ENCODE measurements around the gene SOX12.

The SOX12 gene

GRCh38 chr20:305745-306144 is 19.6 kb upstream of the SOX12 start:
- DNase-seq = no peak
- no peaks in the 10 kb centered on the region for H4K20me1 ChIP-seq (ENCODE audit: insufficient read depth, low read length)
- H3F3A ChIP-seq (ENCODE audit: insufficient read depth, low read length) = peaks cover 2% of the 10 kb centered on the region; the same call in 1 of the 2 replicates
- no peak overlapping the region for H3K9ac ChIP-seq (ENCODE audit: low read length)
- no peak for TF ChIP-seq EZH2 (optimal IDR thresholded peaks at IDR 0.05; ENCODE audit: low read depth, low read length)
- TF ChIP-seq EZH2phosphoT487 (IDR thresholded peaks at IDR 0.05; ENCODE audit: low read length) = no peak
- TF ChIP-seq CTCF (IDR thresholded peaks at IDR 0.05; ENCODE audit: low read length) = no peak
- peaks cover 4% of the 10 kb centered on the region for H3K79me2 ChIP-seq (ENCODE audit: low read length)
- no peak overlapping the region for H3K27ac ChIP-seq (ENCODE audit: low read length)
- H3K36me3 ChIP-seq (replicated peaks; ENCODE audit: insufficient read depth, low read length) = no peaks in the 10 kb centered on the region
- no peak overlapping the region for H3K4me3 ChIP-seq (ENCODE audit: low read length)
- H3K4me2 ChIP-seq (ENCODE audit: low read depth, low read length) = no peak overlapping the region
- H2AFZ ChIP-seq (ENCODE audit: low read length) = no peak overlapping the region
- H3K9me2 ChIP-seq (replicated peaks; ENCODE audit: insufficient read depth, low read length) = no peaks in the 10 kb centered on the region
- H3K9me3 ChIP-seq (replicated peaks; ENCODE audit: insufficient read depth, low read length) = no peaks in the 10 kb centered on the region
- peaks cover 21% of the 10 kb centered on the region for H3K4me1 ChIP-seq (ENCODE audit: low read length)
- H3K27me3 ChIP-seq (replicated peaks; ENCODE audit: insufficient read depth, low read length) = no peaks in the 10 kb centered on the region

GRCh38 chr20:308427-309038 is 16.8 kb upstream of the SOX12 start:
- no peak for DNase-seq
- Histone ChIP-seq H3K9ac (ENCODE audit: low read length) (no peak overlapping the region), H3K9me3 (replicated peaks; ENCODE audit: insufficient read depth, low read length) (no peaks in the 10 kb centered on the region), H3K4me3 (ENCODE audit: low read length) (no peak overlapping the region), H3K36me3 (replicated peaks; ENCODE audit: insufficient read depth, low read length) (no peaks in the 10 kb centered on the region), H3F3A (ENCODE audit: insufficient read depth, low read length) (0 out of 2 replicates have a peak, but pooled peaks cover 5% of the 10 kb centered on the region), H3K4me2 (ENCODE audit: low read depth, low read length) (no peak overlapping the region), H3K79me2 (ENCODE audit: low read length) (no peaks in the 10 kb centered on the region), H3K27me3 (replicated peaks; ENCODE audit: insufficient read depth, low read length) (no peaks in the 10 kb centered on the region), H4K20me1 (ENCODE audit: insufficient read depth, low read length) (no peaks in the 10 kb centered on the region), H3K27ac (ENCODE audit: low read length) (no peak overlapping the region), H3K9me2 (replicated peaks; ENCODE audit: insufficient read depth, low read length) (no peaks in the 10 kb centered on the region), H3K4me1 (ENCODE audit: low read length) (peaks cover 3% of the 10 kb centered on the region; the same call in 1 of the 2 replicates), H2AFZ (ENCODE audit: low read length) (no peak overlapping the region)
- TF ChIP-seq EZH2phosphoT487 (IDR thresholded peaks at IDR 0.05; ENCODE audit: low read length) = no peak
- no peak for TF ChIP-seq EZH2 (optimal IDR thresholded peaks at IDR 0.05; ENCODE audit: low read depth, low read length)
- TF ChIP-seq CTCF (IDR thresholded peaks at IDR 0.05; ENCODE audit: low read length) = no peak

- H4K20me1 ChIP-seq (ENCODE audit: insufficient read depth, low read length) = no peaks in the 10 kb centered on the region
- H2AFZ ChIP-seq (ENCODE audit: low read length) = peak overlapping the region; percentile 67; the same call in 1 of the 2 replicates
- no peaks in the 10 kb centered on the region for H3K9me3 ChIP-seq (replicated peaks; ENCODE audit: insufficient read depth, low read length)
- H3K4me1 ChIP-seq (ENCODE audit: low read length) = peaks cover 3% of the 10 kb centered on the region; the same call in 1 of the 2 replicates
- no peaks in the 10 kb centered on the region for H3K9me2 ChIP-seq (replicated peaks; ENCODE audit: insufficient read depth, low read length)
- H3K27ac ChIP-seq (ENCODE audit: low read length) = no peak overlapping the region
- no peaks in the 10 kb centered on the region for H3K36me3 ChIP-seq (replicated peaks; ENCODE audit: insufficient read depth, low read length)
- DNase-seq = no peak
- no peak overlapping the region for H3K4me2 ChIP-seq (ENCODE audit: low read depth, low read length)
- no peak overlapping the region for H3K9ac ChIP-seq (ENCODE audit: low read length)
- 0 out of 2 replicates have a peak, but pooled peaks cover 5% of the 10 kb centered on the region for H3F3A ChIP-seq (ENCODE audit: insufficient read depth, low read length)
- no peaks in the 10 kb centered on the region for H3K79me2 ChIP-seq (ENCODE audit: low read length)
- H3K27me3 ChIP-seq (replicated peaks; ENCODE audit: insufficient read depth, low read length) = no peaks in the 10 kb centered on the region
- TF ChIP-seq EZH2phosphoT487 (IDR thresholded peaks at IDR 0.05; ENCODE audit: low read length) (no peak), EZH2 (optimal IDR thresholded peaks at IDR 0.05; ENCODE audit: low read depth, low read length) (no peak), CTCF (IDR thresholded peaks at IDR 0.05; ENCODE audit: low read length) (no peak)
- no peak overlapping the region for H3K4me3 ChIP-seq (ENCODE audit: low read length)
Measured at GRCh38 chr20:309306-309840, 16.0 kb upstream of the SOX12 start.

Data from MM.1S (cell line).